ENCODE measurements around the gene COL5A2.

GRCh38 chr2:189188115-189188805 lies 8.7 kb upstream of the COL5A2 start:
- TF ChIP-seq CTCF (IDR thresholded peaks at IDR 0.05; ENCODE audit: borderline replicate concordance, extremely low read depth, low read length, poor library complexity, severe bottlenecking) (no peak), EZH2 (IDR thresholded peaks at IDR 0.05; ENCODE audit: borderline replicate concordance, low read depth, low read length, severe bottlenecking) (no peak)

All from DND-41 (cell line).